Thymus (tissue), 11 donors: ENCODE measurements around the gene SPRR2E. TPM values are rescaled to one million over a fixed set of nuclear protein-coding genes. Genes with fewer than 3 reads are reported as not detected.
"Not testable (repeated sequence)": the region's sequence is repeated elsewhere in the genome, so short reads cannot be mapped to it uniquely, and the experiment has no call there.

Experiments
- DNase-seq, 9 donors: peaks; one replicate each; pipeline ENCODE4 v3.0.0-alpha.2; 2013; ENCODE audit warnings: low spot score in 9 of 9, low read depth in 6 of 9, missing footprints in 1 of 9
- H3K27ac ChIP-seq, 2 donors: one replicate each; pipeline ENCODE4 v1.5.1; 2013; ENCODE audit warnings: control low read depth in 1 of 2, low read depth in 1 of 2, low read length in 1 of 2, mild to moderate bottlenecking in 1 of 2, moderate library complexity in 1 of 2
- H3K27me3 ChIP-seq, 2 donors: one replicate each; pipeline ENCODE4 v1.5.1; 2013; ENCODE audit warnings: low read length in 1 of 2; ENCODE audit not compliant: control insufficient read depth in 2 of 2, insufficient read depth in 1 of 2
- H3K36me3 ChIP-seq, 2 donors: one replicate each; pipeline ENCODE4 v1.5.1; 2013; ENCODE audit warnings: low read length in 1 of 2, mild to moderate bottlenecking in 1 of 2, moderate library complexity in 1 of 2; ENCODE audit not compliant: control insufficient read depth in 2 of 2, insufficient read depth in 2 of 2
- H3K4me1 ChIP-seq, 2 donors: one replicate each; pipeline ENCODE4 v1.5.1; 2013; ENCODE audit warnings: low read length in 2 of 2; ENCODE audit not compliant: control insufficient read depth in 2 of 2, insufficient read depth in 2 of 2
- H3K4me3 ChIP-seq, 2 donors: one replicate each; pipeline ENCODE4 v1.5.1; 2013; ENCODE audit warnings: low read length in 2 of 2, control low read depth in 1 of 2, mild to moderate bottlenecking in 1 of 2
- H3K9me3 ChIP-seq, 2 donors: one replicate each; pipeline ENCODE4 v1.5.1; 2013; ENCODE audit warnings: low read length in 1 of 2, mild to moderate bottlenecking in 1 of 2; ENCODE audit not compliant: control insufficient read depth in 2 of 2, insufficient read depth in 1 of 2
- WGBS: extraction: QIAGEN DNeasy Blood & Tissue Kit; methylation state at CpG from one replicate; pipeline ENCODE4 v1.1.7; 2013; 5-methylcytosine and 5-hydroxymethylcytosine counted together
- polyA plus RNA-seq: library from polyadenylated mRNA; stranded (reverse); fragments of 200-250 nt; gene quantifications from one replicate; pipeline ENCODE4 v1.2.3, GENCODE V29; 2013
- total RNA-seq: library from RNA; stranded (reverse); fragments of 120-200 nt; gene quantifications from one replicate; pipeline ENCODE4 v1.2.4, GENCODE V29; 2013
- donor health status: healthy.

The SPRR2E gene
- total and polyA plus RNA-seq, 2 donors: 14.2 TPM; not detected in 1

GRCh38 chr1:153087652-153088051 is 6.7 kb downstream of the SPRR2E start:
- WGBS: 86% methylated on average over 1 of the region's 1 CpG
- H3K4me3 ChIP-seq: no peak overlapping the region

DNA sequence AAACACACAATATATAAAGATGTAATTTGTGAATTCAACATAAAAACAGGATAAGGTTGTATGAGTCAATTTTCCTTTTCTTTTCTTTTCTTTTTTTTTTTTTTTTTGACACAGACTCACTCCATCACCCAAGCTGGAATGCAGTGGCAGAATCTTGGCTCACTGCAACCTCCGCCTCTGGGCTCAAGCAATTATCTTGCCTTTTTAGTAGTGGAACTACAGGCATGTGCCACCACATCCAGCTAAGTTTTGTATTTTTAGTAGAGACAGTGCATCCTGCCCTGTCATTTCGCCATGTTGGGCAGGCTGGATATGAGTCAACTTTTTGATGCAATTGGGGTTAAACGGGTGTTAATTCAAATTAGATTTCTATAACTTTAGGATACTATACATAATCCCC is 12.6 kb downstream of the SPRR2E start:
- Histone ChIP-seq H3K36me3 (no peaks in the 10 kb centered on the region), H3K4me1 (no peaks in the 10 kb centered on the region), H3K4me3 (no peak overlapping the region), H3K9me3 (no peaks in the 10 kb centered on the region), H3K27ac (no peak overlapping the region), H3K27me3 (no peaks in the 10 kb centered on the region)
- no peak for DNase-seq
- WGBS: 97% methylated on average over 3 of the region's 3 CpGs

More at GRCh38 chr1:153087652-153088051, 6.7 kb downstream of the SPRR2E start:
- Histone ChIP-seq H3K27ac (no peak overlapping the region), H3K27me3 (no peaks in the 10 kb centered on the region), H3K4me1 (no peaks in the 10 kb centered on the region), H3K36me3 (no peaks in the 10 kb centered on the region), H3K9me3 (no peaks in the 10 kb centered on the region)
- no peak for DNase-seq

DNA sequence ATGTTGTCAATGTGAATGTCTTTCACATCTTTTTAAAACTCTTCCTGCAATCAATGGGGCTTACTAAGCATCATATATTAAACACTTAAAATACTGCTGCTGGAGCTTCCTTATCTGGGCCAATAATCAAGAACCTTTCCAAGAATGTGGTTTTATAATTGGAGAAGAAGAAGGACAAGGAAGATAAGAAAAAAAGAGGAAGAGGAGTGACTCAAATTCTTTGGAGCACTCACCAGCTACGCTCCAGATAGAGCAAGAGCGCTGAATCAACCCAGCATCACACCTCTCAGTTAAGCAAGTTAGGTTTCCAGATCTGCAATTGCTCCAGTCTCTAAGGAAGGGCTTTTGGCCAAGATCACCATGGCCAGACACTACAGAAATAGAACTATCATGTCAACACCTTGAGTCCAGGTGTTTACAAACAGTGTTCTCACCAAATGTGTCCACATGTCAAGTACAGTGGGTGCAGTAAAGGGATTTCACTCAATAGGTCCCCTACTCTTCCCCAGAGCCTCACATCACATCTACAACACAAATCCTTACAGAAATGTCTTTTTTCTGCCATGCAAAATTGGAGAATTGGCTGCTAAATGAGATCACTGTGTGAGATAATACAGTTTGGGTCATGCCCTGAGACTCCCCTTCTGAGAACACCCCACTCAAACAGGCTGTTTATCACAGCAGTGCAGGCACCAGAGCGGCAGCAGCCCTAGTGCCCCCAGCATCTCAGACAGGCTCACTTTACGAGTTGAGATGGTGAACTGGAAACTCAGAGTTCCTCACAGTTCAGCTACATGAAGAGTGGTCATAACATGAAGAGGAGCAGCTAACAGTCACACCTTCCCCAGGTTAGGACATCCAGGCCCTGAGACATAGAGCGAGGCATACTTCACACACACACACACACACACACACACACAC is 21.3 kb downstream of the SPRR2E start:
- H3K27me3 ChIP-seq: no peaks in the 10 kb centered on the region
- H3K4me3 ChIP-seq: no peak overlapping the region
- WGBS: 87% methylated on average over 5 of the region's 5 CpGs
- no peak for DNase-seq
- H3K27ac ChIP-seq: no peak overlapping the region
- H3K4me1 ChIP-seq: no peaks in the 10 kb centered on the region
- no peaks in the 10 kb centered on the region for H3K36me3 ChIP-seq
- H3K9me3 ChIP-seq: no peaks in the 10 kb centered on the region

- H3K27ac ChIP-seq: no peak within 1 kb of the TSS
- H3K9me3 ChIP-seq: no peaks in the 10 kb centered on the region
- no peaks in the 10 kb centered on the region for H3K36me3 ChIP-seq
- DNase-seq: no peak
- WGBS: 95% methylated on average over 2 of the region's 2 CpGs
- H3K27me3 ChIP-seq: no peaks in the 10 kb centered on the region
- no peak within 1 kb of the TSS for H3K4me3 ChIP-seq
- no peaks in the 10 kb centered on the region for H3K4me1 ChIP-seq
Observed at GRCh38 chr1:153071511-153071910, 22.8 kb downstream of the SPRR2E start, which contains the start of gene SPRR2B. SPRR2B (minus strand) TSS chr1:153071611; CDS start chr1:153070839, 772 bp downstream.

DNA sequence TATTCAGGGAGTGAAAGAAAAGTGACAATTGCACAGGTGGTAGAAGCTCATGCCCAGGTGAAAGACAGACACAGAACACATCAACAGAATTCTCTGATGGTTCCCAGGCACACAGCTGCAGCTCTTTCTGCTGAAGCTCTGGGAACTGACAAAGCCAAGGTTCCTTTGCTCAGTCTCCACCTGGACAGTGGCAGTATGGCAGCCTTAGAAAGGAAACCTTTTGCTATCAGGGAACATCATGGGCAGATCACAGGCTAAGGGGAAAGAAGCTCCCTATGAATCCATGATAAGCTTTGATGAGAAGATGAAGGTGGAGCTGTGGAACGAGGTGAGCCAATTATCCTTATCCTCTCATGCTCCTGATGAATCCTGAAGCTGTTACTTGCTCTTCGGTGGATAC is 24.1 kb downstream of the SPRR2E start:
- Histone ChIP-seq H3K4me3 (no peak overlapping the region), H3K27me3 (no peaks in the 10 kb centered on the region), H3K4me1 (no peaks in the 10 kb centered on the region), H3K27ac (no peak overlapping the region), H3K36me3 (no peaks in the 10 kb centered on the region), H3K9me3 (no peaks in the 10 kb centered on the region)
- 82% methylated on average over 2 of the region's 2 CpGs for WGBS
- no peak for DNase-seq

DNA sequence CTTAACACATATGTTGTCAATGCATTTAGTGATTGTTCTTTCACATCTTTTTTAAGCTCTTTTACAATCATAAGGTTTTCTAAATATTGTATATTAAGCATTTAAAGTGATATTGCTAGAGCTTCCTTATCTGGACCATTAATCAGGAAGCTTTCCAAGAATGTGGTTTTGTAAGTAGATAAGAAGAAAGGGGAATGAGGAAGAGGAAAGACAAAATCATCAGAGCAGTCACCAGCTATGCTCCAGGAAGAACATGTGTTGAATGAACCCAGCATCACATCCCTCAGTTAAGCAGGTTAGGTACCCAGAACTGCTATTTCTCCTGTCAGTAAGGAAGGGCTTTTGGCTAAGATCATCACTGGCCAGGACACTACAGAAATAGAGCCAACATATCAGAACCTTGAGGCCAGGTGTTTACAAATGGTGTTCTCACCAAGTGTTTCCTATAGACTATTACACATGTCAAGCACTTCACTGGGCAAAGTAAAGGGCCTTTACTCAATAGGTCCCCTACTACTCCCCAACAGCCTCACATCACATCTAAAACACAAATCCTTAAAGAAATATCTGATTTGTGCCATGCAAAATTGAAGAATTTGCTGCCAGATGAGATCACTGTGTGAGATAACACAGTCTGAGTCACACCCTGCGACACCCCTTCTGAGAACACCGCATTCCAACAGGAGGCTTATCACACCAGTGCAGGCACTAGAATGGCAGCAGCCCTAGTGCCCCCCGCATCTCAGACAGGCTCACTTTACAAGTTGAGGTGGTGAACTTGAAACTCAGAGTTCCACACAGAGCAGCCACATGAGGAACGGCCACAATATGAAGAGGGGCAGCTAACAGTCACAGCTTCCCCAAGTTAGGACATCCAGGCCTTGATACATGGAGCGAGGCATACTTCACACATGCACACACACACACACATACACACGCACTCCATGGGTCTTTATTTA is 35.2 kb downstream of the SPRR2E start:
- Histone ChIP-seq H3K4me1 (no peaks in the 10 kb centered on the region), H3K27ac (no peak overlapping the region), H3K36me3 (no peaks in the 10 kb centered on the region), H3K9me3 (no peaks in the 10 kb centered on the region), H3K4me3 (no peak overlapping the region), H3K27me3 (no peaks in the 10 kb centered on the region)
- no peak for DNase-seq
- WGBS: 76% methylated on average over 6 of the region's 6 CpGs

DNA sequence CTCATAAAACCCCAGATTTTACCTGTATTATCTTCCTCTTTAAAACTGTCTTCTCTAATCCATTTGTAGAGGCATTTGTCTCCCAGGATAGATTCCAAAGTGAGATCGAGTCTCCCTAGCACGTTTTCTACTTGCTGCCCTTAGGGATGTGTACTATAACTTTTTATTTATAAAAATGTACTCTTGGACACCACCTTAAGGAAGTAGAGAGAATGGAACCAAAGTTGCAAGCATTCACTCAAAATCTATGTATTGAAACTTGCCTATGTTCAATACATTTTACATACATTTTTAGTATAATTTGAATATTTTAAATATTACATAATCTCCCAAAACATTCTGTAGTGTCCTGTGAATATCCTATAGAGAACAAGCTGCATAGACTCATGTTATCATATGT is 36.2 kb downstream of the SPRR2E start:
- 79% methylated on average over 2 of the region's 2 CpGs for WGBS
- Histone ChIP-seq H3K4me3 (no peak overlapping the region), H3K27ac (no peak overlapping the region)

DNA sequence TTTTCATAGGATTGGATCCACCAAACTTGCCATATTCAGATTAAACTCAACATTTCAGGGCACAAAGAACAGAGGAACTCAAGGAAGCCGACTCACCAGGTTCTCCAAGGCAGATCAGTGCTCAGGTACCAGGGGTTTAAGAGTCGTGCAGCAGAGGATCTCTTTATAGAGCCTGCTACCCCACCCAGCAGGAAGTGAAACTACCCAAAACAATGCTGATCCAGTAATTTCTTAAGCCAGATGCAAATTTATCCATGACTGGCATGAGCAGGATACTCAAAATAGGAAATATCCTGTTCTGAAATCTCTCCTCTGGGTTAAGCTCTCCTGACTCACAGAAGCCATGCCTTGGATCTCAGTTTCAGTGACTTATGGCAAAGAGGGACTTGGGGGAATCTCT is 37.0 kb downstream of the SPRR2E start, which contains the start of gene SPRR2A:
Gene SPRR2A, minus strand, starts transcription at position 138 of the 400 bp plus-strand sequence. CDS start 777 bp downstream, outside the sequence.
- no peaks in the 10 kb centered on the region for H3K9me3 ChIP-seq
- WGBS: 76% methylated on average over 2 of the region's 2 CpGs
- H3K27me3 ChIP-seq: no peaks in the 10 kb centered on the region
- no peaks in the 10 kb centered on the region for H3K36me3 ChIP-seq
- no peak for DNase-seq
- no peaks in the 10 kb centered on the region for H3K4me1 ChIP-seq
- H3K27ac ChIP-seq: no peak within 1 kb of the TSS
- no peak within 1 kb of the TSS for H3K4me3 ChIP-seq

More for the DNA sequence above, 36.2 kb downstream of the SPRR2E start:
- Histone ChIP-seq H3K27me3 (no peaks in the 10 kb centered on the region), H3K4me1 (no peaks in the 10 kb centered on the region), H3K36me3 (no peaks in the 10 kb centered on the region), H3K9me3 (no peaks in the 10 kb centered on the region)
- DNase-seq: no peak

GRCh38 chr1:153056111-153056510 is 38.2 kb downstream of the SPRR2E start:
- DNase-seq, H3K27ac ChIP-seq, H3K9me3 ChIP-seq, H3K36me3 ChIP-seq, H3K4me3 ChIP-seq, H3K4me1 ChIP-seq, H3K27me3 ChIP-seq: not testable (repeated sequence)
- WGBS: 82% methylated on average over 3 of the region's 3 CpGs
